RCC 7860 (cell line): ENCODE results near the gene ADAM12.
A peak's percentile ranks its signal among the peaks of the same experiment; 100 is the strongest.

Source experiments
- DNase-seq: peaks from one replicate; pipeline ENCODE4 v3.0.0-alpha.2; 2015; ENCODE audit warnings: low spot score
- FAIRE-seq: peaks from 2 replicates; lab custom pipeline; 2012; peaks lifted over from hg19 to GRCh38; lab: Jason Lieb, UNC

Gene ADAM12

DNA sequence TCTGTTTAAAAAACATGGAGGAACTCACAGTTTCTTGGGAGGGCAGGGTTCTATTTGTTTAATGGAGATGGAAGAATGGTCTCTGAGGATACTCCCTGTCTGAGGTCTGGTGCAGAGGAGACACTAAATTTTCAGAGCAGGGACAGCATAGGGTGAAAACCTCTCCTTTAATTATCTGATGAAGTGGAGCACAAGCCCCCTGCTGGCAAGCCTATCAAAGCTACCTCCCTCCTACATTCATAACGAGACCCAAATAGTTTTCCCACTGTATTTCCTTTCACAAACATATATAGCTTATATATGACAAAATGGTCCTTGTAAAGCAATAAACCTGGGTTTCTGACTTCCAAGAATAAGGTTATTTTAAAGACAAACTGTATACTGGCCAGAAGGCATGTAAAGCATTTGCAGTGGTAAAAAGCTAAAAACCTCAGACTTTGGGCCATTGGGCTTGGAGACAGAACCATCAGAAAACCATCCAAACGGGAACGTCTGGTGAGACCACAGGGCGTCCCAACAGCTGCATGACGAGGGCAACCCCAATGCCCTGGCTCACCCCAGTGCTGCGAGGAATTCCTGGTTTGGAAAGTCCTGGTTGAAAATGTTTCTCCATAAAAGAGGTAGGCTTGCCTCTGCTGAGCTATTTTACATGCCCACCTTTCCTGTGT is 290.6 kb downstream of the ADAM12 start:
- DNase-seq (no peak), FAIRE-seq (no peak)

DNA sequence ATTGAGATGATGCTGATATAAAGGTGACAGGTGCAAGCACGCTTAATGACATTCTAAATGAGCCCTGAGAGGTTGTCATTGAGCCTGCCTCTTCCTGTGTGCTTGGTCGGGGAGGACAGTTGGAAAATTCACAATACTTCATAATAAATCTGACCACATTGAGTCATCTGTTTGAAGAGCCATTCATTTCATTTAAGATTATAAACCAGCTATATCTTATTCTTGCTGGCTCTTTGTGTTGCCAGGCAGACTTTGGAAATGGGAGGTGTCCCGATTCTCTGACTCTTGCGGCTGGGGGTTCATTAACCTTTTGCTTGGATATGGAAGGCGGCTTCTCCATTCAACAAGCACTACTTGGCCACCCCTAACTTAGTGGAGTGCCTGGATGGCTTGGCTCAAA is 293.7 kb downstream of the ADAM12 start:
- DNase-seq (peak; percentile 56), FAIRE-seq (peak; percentile 75)

DNA sequence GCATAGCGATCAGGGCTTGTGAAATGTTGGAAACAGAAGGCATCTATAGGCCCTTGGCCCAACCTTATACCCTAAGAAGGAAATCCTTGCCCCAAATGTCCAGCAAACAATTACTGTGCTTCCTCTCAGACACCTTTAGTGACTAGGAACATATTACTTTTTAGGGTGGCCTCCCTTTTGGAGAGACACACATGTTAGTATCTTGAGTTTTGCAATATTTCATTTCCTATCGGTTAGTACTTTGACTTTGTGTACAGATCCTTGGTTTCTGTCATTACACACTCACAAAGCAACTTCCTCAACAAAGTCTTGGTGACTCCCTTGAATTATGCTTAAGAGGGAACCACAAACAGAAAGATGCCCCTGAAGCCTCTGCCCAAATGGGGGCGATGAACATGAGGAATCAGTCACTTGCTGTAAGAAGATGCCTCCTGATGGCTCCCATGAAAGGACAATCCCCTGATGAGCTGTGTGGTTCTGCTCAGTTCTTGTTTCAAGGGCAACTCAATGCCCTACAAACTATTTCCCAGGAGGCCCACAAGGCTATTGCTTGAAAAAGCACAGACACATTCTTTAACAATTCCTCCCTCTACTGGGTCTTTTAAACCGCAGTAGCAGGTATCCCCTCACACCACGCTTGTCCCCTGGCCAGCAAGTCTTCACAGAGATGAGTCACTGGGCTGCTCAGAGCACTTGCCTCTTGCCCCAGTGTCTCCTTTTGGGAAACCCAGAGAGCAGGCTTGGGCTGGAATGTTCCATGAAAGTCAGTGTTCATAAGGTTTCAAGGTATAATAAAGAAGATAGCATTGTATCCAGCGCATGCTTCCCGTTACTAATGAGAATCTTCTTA is 295.7 kb downstream of the ADAM12 start:
- peak; percentile 92 for FAIRE-seq
- DNase-seq, result peak; percentile 82

DNA sequence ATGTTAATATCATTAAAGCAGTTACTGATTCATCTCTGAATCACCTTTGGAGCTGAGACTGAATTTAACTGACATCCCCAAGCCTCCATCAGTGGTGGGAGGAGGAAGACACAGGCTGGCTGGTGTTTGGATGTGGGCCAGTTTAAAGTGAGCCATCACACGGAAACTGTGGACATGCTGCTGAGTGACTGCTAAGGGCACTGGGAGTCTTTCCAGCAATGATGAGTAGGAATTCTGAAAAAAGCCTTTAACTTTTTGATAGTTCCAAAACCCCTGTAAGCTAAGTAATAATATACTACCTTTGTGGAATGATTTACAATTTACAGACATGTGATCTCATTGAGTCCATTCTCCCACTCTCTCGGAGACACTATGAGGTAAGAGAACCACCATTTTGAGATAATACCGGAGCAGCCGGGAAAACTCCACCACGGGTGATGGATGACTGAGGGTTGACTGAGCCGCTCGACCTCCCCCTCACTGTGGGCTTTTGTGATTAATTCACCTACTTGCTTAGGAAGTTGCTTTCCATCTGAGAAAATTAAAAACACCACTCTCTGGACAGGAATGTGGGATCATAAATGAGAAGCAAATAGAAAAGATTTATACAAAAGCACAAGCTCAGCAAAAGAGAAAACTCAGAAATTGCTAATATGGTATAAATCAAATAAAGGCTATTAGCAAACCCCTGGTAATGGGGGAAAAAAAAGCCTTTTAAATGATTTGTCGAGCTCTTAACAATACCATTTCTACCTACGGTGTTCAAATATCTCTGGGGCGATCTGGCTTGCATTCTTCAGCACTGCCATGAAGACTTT is 297.2 kb downstream of the ADAM12 start:
- DNase-seq (peak; percentile 99), FAIRE-seq (peak; percentile 100)

DNA sequence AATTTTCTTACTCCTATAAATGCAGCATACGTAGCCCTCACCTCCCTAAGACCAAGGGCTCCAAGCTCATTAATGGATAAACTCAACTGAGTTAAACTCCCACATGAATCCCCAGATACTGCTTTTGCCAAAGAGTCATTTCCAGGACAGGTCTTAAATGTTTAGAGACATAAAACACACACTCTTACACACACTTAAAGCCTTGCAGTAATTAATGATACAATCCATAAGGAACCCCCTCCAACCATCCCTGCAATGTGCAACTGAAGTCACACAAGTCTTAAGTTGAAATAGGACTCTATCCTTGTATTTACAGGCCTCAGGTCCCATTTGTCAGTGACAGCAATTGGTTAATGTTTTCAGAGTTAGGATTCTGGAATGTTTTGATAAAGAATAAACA is 297.8 kb downstream of the ADAM12 start:
- DNase-seq (no peak), FAIRE-seq (no peak)

DNA sequence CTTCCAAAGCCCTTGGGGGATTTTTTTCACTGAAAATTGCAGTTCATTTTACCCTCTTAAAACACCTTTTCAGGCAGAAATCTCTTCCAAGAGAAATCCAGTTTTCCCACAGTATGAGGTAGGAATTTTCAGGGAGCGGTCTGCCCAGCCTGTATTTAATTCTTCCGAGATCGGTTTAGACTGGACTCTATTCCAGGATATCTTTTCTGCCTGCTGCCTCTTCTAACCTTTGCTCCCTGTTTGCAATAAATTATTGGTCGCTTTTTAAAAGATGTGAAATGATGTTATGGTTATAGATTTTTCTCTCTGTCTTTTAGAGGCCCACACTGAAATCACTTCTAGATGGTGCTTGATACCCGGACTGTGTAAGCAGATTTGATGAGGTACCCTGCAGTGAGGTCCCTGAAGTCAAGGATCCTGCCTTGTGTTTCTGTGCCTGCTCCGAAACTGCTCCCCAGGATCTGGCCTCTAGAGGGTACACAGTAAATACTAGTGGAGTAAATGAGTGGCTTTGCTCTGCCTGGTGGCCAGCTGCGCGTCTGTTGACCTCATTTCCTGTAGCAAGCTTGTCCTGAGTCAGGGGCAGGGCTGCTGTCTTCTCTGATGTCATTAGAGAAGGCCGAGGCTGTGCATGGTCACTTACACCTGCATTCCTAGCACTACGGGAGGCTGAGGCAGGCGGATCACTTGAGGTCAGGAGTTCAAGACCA is 300.3 kb downstream of the ADAM12 start:
- DNase-seq (peak; percentile 90), FAIRE-seq (no peak)

DNA sequence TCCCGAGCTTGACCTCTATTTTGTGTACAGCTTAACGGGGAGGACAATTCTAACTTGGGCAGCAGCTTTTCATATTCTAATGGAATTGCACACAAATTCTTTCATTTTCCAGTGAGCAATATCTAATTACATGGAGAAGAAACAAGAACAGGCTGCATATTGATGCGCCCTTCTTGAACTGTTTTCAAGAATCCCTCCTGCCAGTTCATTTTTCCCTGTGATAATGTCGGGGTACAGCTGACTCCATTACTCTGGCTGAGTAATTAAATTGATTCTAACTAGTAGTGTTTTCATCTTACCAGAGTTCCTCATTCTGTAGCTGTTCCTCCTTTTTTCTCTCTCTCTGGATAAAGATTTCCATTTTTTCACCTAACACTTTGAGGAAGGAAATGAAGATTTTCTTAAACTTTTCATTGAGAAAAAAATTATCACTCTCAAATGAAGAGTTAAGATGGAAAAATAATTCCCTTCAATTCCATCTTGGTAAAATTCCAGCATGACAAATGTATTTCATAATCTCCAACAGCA is 301.1 kb downstream of the ADAM12 start:
- DNase-seq, result no peak

DNA sequence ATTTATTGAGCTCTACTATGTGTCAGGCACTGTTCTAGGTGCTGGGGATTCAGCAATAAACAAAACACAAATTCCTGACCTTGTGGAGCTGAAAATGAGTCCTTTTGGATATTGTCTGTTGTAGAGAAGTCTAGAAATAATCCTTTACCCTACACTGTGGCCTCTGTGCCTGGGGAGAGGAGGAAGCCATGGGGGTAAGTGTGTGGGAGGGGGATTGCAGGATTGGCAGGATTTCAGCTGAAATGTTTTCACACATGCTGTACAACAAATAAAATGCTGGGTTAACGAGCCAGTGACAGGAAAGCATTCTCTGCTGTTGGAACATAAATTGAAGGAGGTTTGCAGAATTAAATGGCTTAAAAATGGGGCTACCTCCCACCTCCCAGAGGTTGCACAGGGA is 302.5 kb downstream of the ADAM12 start:
- FAIRE-seq, result no peak

More for the DNA sequence above, 301.1 kb downstream of the ADAM12 start:
- FAIRE-seq, result no peak

DNA sequence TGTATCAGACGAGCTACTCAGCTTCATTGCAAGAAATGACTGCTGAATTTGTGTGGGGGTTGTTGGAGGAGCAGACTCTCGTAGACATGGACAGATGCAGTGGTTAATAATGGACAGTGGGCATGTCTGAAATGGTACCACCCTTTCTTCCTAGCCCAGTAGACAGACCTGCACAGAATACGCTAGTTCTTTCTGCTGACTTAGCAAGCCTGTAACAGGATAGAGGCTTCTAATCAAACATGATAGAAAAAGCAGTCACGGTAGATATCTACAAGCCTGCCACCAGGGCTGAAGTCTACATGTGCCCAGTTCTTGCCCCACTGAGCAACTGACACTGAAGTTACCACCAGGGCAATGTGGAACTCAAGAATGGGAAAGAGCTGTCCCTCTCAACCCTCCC is 303.9 kb downstream of the ADAM12 start:
- FAIRE-seq (no peak), DNase-seq (no peak)

More for the DNA sequence above, 302.5 kb downstream of the ADAM12 start:
- no peak for DNase-seq

DNA sequence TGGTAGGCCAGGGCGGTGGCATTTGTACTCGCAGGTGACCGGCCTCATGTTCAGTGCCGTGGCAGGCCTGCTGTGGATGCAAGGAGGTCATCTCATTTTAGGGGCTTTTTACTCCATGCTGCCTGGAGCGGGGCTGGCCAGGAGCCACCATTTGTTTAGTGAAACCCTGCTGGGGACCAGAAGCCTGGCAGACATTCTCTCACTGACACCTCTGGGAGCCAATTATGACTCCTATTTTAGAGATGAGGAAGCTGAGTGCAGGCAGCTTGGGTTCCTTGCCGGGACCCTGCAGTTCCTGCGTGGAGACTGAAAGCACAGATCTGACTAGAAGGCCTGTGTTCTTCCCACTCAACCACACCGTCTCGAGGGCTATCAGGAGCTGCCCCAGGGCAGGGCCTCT is 305.3 kb downstream of the ADAM12 start:
- FAIRE-seq (no peak), DNase-seq (no peak)

DNA sequence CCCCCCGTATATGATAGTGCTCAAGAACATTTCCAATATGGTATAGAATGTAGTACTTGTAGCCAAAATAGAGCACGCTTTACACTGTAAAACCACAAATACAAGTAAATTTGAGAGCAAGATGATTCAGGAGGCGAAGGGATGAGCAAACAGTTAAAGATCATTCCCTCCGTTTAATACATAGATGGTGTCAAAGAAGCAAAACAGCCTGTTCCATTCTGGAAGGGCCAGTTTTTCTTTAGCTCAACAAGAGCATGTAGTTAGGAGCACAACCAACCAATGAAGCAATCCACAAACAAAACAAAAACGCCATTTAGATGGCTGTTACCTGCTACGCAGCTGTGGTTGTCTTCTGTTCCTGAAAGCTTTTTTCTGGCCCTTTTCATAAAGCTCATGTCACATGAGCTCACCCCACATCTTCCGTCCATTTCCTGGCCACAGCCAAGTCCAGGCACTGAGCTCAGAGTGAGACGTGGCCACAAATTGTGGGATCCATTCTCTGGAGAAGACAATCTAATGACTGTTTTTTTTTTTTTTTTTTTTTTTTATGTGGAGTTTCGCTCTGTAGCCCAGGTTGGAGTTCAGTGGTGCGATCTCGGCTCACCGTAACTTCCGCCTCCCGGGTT is 306.3 kb downstream of the ADAM12 start:
- FAIRE-seq (peak; percentile 75), DNase-seq (peak; percentile 60)

DNA sequence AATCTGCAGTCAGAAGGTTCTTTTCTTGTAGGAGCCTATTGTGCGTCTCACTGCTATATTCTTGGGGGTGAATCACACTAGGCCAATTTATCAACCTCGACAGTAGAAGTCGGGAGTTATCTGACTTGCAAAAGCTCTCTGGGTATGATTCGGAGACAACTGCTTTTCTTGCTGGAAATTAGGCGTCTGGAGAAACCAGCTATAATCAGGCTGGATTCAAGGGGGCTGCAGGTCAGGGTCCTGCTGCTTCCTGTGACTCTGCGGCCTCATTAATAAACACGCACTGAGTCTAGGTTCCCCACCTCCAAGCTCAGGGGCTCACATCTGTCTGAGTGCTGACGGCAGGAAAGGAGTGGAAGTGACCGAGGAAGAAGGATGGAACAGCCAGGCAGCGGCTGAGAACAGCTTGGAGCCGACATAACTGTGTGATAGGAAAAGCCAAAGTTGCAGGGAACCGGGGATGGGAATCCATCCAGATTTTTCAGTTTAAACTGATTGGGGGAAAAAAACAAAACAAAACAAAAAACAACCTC is 307.3 kb downstream of the ADAM12 start:
- peak; percentile 86 for DNase-seq
- peak; percentile 94 for FAIRE-seq

DNA sequence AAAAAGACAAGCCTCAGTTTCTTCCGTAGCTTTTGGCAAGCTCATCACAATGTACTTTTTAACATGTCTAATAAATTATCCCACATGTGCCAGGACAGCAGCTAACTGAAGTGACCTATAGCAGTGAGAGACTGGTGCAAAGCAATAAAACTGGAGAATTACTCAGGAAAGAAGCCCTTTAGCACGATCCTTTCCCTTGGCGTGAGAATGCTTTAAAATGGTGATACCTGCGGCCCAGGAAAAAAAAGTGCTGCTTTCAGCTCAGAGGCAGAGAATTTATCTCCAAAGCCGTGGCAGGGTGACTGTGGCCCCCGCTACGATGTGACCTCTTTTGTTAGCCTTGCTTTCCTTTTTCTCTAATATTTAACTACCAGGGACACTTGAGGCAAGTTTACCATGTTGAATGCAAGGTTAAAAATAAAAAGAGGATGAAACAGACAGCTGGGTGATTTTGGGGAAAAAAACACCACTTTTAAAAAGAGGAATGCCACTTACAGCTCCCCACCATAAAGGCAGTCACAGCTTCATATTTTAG is 307.9 kb downstream of the ADAM12 start:
- DNase-seq (peak; percentile 63), FAIRE-seq (no peak)

DNA sequence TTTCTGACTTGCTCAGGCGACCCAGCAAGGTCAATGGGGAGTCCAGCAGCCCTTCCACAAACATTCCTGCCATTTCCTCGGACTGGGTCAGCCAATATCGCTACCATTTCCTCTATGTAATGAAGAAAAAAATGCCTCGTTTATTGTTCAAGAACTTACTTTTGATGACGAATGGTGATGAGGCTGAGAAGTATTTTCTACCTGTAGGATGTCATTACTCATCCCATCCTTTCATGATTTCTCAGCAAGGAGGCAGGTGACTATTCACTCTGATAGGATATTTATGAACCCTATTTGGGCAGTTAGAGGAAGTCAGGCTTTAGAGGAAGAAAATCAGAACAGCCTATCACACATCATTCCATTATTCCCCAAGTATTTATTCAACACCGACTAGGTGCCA is 313.3 kb downstream of the ADAM12 start:
- FAIRE-seq (no peak), DNase-seq (no peak)

DNA sequence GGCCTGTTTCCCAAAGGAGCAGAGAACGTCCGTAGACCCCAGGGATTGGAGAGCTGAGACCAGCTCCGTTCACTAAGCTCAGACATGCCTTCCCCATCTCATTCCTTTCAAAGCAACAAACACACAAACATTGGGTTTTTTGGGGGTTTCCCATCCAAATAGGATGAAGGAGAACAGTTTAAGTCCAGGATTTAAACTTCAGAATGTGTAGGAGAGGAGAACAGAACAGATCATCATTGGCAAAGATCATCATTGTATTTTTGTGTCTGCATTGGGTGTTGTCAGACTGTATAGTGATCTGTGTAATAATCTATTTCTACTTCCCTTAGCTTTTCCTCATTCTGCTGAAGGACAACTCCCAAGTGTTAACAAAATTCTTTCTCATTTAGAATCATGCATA is 314.0 kb downstream of the ADAM12 start:
- FAIRE-seq, result no peak
- DNase-seq, result no peak

DNA sequence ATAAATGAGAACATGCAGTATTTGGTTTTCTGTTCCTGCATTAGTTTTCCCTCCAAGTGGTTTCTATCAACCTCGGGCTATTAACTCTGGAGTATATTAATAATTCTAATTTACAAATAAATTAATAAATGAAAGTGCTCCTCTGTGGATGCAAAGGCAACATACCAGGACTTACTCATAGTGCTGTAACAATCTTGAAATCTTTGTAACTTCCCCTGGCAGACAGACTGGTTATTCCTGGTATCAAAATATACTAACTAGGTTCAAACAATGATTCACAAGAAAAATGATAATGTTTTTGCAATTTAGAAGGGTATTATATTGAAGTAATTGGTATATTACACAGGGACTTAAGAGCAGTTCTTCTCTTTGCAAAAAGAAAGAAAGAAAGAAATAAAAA is 314.7 kb downstream of the ADAM12 start:
- no peak for FAIRE-seq
- no peak for DNase-seq

DNA sequence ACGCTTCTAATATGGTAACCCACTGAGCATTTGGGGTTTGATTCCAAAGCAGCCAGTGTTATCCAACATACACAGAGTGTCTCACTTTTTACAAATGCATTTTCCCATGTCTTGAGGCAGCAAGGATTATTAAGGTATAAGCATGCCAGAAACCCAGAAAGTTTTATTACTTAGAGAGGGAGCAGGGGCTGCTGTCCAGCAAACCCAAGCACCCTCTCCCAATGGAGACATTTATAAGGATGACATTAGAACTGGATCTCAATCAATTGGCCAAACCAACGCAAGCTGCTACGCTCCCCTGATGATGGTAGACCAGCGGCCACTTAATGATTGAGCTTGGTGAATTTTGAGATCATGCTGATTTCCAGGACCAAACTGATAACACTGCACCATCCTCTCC is 315.7 kb downstream of the ADAM12 start:
- DNase-seq (no peak), FAIRE-seq (no peak)

DNA sequence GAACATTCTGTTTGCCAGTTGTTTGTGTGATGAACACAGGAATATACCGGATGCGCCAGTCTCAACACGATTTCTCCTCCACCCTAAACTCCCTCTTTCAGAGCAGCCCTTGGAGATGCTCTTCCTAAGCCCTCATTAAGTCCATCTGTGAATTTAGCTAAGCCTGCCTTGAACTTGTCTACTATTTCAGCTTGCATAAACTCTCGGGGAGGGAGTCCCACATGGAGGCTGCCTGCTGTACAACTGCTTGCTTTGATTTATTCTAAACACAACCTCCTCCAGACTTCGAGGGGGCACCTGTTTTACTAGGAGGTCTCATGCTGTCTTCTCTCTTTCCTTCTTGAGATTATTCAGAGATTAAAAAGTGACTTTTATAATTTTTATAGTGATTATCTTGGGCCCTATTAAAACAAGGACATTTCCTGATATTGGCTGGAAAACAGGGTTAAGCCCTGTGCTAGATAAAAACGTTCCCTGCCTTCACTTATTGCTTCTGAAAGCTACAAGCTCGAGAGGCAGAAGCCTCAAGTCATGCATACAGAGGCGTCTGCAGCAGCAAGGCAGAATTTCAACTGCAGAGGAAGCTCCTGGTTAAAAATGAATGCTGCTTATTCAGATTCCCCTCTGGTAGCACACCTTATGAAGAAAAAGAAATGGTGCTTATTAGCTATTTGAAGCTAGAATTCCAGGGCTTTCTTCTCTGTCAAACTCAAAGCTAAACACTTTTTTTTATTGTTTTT is 317.6 kb downstream of the ADAM12 start:
- no peak for DNase-seq
- FAIRE-seq, result no peak

DNA sequence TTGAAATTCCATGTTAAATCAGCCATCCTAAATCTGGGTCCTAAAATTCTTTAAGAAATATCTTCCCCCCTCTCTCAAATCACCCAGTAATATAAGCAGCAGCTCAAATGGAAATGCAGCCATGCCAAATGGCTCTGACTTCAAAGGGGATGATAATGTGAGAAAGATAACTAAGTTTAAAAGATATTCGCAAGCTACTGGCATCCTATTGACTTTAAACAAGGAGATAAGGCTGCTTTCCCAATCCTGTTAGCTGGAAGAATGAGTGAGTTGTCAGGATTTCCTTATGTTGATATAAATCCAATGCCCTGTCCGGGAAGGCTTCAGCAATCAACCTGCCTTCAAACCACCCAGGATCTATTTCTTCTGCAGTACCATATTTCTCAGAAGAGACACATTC is 320.0 kb downstream of the ADAM12 start:
- no peak for DNase-seq
- FAIRE-seq, result no peak
